CD4-positive, alpha-beta memory T cell (primary cell): ENCODE measurements around the gene ST3GAL6. TPM values are rescaled to one million over a fixed set of nuclear protein-coding genes. Genes with fewer than 3 reads are reported as not detected.

ENCODE experiments used
- CTCF ChIA-PET: fragments of 350-600 bp; sonication (Branson Sonifier 250); formaldehyde crosslinking; loops from one replicate; lab custom pipeline; 2021; ENCODE audit warnings: inconsistent platforms; ENCODE audit not compliant: partially characterized antibody; lab: Charles Lee
- POLR2A ChIA-PET: fragments of 350-600 bp; sonication (Branson Sonifier 250); formaldehyde crosslinking; loops from one replicate; lab custom pipeline; 2021; ENCODE audit not compliant: partially characterized antibody; lab: Charles Lee
- DNase-seq, 5 donors: peaks; one replicate each; pipeline versions ENCODE4 v3.0.0 to v3.0.0-alpha.2; 2020 to 2022; ENCODE audit warnings: mixed read lengths in 1 of 5
- H3K27ac ChIP-seq: one replicate; pipeline ENCODE4 v1.7.0; 2013; ENCODE audit warnings: low read depth, low read length
- H3K27me3 ChIP-seq: 2 replicates; pipeline ENCODE4 v1.7.0; 2013; ENCODE audit warnings: mild to moderate bottlenecking, low read length, moderate library complexity; ENCODE audit not compliant: insufficient read depth
- H3K36me3 ChIP-seq: 2 replicates; pipeline ENCODE4 v1.7.0; 2013; ENCODE audit warnings: mild to moderate bottlenecking, low read length, moderate library complexity; ENCODE audit not compliant: insufficient read depth
- H3K4me1 ChIP-seq: 2 replicates; pipeline ENCODE4 v1.7.0; 2013; ENCODE audit warnings: mild to moderate bottlenecking, low read length, moderate library complexity; ENCODE audit not compliant: insufficient read depth
- H3K4me3 ChIP-seq, 2 donors: one replicate each; pipeline ENCODE4 v1.7.0; 2013; ENCODE audit warnings: low read length in 2 of 2, mild to moderate bottlenecking in 1 of 2
- H3K9me3 ChIP-seq, 2 donors: one replicate each; pipeline ENCODE4 v1.7.0; 2013; ENCODE audit warnings: low read length in 2 of 2, control low read depth in 1 of 2; ENCODE audit not compliant: control insufficient read depth in 1 of 2
- H3K27ac Mint-ChIP-seq, 7 donors: one replicate each; pipeline ENCODE4 v1.8.0; 2020 to 2021; ENCODE audit warnings: mixed read lengths in 7 of 7, mild to moderate bottlenecking in 6 of 7, inconsistent platforms in 3 of 7, moderate library complexity in 3 of 7
- H3K27me3 Mint-ChIP-seq, 2 donors: one replicate each; pipeline ENCODE4 v1.8.0; 2020 to 2021; ENCODE audit warnings: mixed read lengths in 2 of 2
- H3K36me3 Mint-ChIP-seq, 2 donors: one replicate each; pipeline ENCODE4 v1.8.0; 2020 to 2021; ENCODE audit warnings: mixed read lengths in 2 of 2, inconsistent platforms in 1 of 2, mild to moderate bottlenecking in 1 of 2
- H3K4me1 Mint-ChIP-seq, 4 donors: one replicate each; pipeline ENCODE4 v1.8.0; 2020 to 2021; ENCODE audit warnings: mixed read lengths in 4 of 4, mild to moderate bottlenecking in 1 of 4
- H3K4me3 Mint-ChIP-seq, 8 donors: one replicate each; pipeline ENCODE4 v1.8.0; 2020 to 2021; ENCODE audit warnings: mixed read lengths in 8 of 8, mild to moderate bottlenecking in 7 of 8, moderate library complexity in 6 of 8, inconsistent platforms in 3 of 8
- H3K9me3 Mint-ChIP-seq, 8 donors: one replicate each; pipeline ENCODE4 v1.8.0; 2020 to 2021; ENCODE audit warnings: mixed read lengths in 8 of 8, mild to moderate bottlenecking in 5 of 8, inconsistent platforms in 3 of 8, moderate library complexity in 1 of 8
- intact Hi-C: fragments of 100-400 bp; cut with micrococcal nuclease; formaldehyde crosslinking; loops from one replicate; pipeline ENCODE4 v1.15.1; 2023
- polyA plus RNA-seq, 2 donors: library from polyadenylated mRNA; unstranded; fragments of 300-500 nt; fragmentation: Illumina TruSeq; gene quantifications; one replicate each; pipeline ENCODE4 v1.2.3, GENCODE V29; 2021
- total RNA-seq, 2 experiments: library from RNA; stranded (reverse); gene quantifications; one replicate each; pipeline ENCODE4 v1.2.3, GENCODE V29; 2021

ST3GAL6 gene
- total and polyA plus RNA-seq, 4 experiments from 2014 or later: 0.15 to 1.3 (median 0.50) TPM; not detected in 1

GRCh38 chr3:98746882-98747281 is 16.3 kb upstream of the ST3GAL6 start:
- no peaks in the 10 kb centered on the region for H3K9me3 Mint-ChIP-seq
- peaks cover 6 to 9% of the 10 kb centered on the region in 2 donors for H3K27me3 Mint-ChIP-seq
- Histone ChIP-seq H3K27me3 (peaks cover 3% of the 10 kb centered on the region), H3K9me3 (no peaks in the 10 kb centered on the region), H3K36me3 (no peaks in the 10 kb centered on the region), H3K4me3 (no peak overlapping the region), H3K4me1 (no peaks in the 10 kb centered on the region), H3K27ac (no peak overlapping the region)
- intact Hi-C loops: no loop called here
- H3K36me3 Mint-ChIP-seq: no peaks in the 10 kb centered on the region
- no peak overlapping the region for H3K27ac Mint-ChIP-seq
- no peaks in the 10 kb centered on the region for H3K4me1 Mint-ChIP-seq
- ChIA-PET CTCF (no interaction called here), POLR2A (no interaction called here)
- H3K4me3 Mint-ChIP-seq: no peak overlapping the region
- no peak for DNase-seq

GRCh38 chr3:98750276-98750919 is 12.7 kb upstream of the ST3GAL6 start:
- ChIA-PET POLR2A (no interaction called here), CTCF (no interaction called here)
- no peaks in the 10 kb centered on the region for H3K4me1 Mint-ChIP-seq
- DNase-seq: no peak
- H3K9me3 Mint-ChIP-seq: no peaks in the 10 kb centered on the region
- Histone ChIP-seq H3K4me1 (no peaks in the 10 kb centered on the region), H3K36me3 (no peaks in the 10 kb centered on the region), H3K9me3 (no peaks in the 10 kb centered on the region), H3K27me3 (peaks cover 3% of the 10 kb centered on the region), H3K27ac (no peak overlapping the region), H3K4me3 (no peak overlapping the region)
- intact Hi-C loops: no loop called here
- H3K27me3 Mint-ChIP-seq: peaks cover 9 to 24% of the 10 kb centered on the region in 2 donors
- H3K4me3 Mint-ChIP-seq: no peak overlapping the region
- H3K36me3 Mint-ChIP-seq: no peaks in the 10 kb centered on the region
- H3K27ac Mint-ChIP-seq: no peak overlapping the region

- Histone ChIP-seq H3K9me3 (no peaks in the 10 kb centered on the region), H3K4me3 (no peak overlapping the region), H3K27me3 (no peaks in the 10 kb centered on the region), H3K36me3 (no peaks in the 10 kb centered on the region), H3K27ac (no peak overlapping the region), H3K4me1 (no peaks in the 10 kb centered on the region)
- Mint-ChIP-seq H3K27ac (no peak overlapping the region), H3K9me3 (peaks cover 0 to 3% (median 0%) of the 10 kb centered on the region in 8 donors), H3K27me3 (peaks cover 5 to 19% of the 10 kb centered on the region in 2 donors), H3K36me3 (no peaks in the 10 kb centered on the region), H3K4me1 (no peaks in the 10 kb centered on the region), H3K4me3 (no peak overlapping the region)
- ChIA-PET POLR2A (no interaction called here), CTCF (no interaction called here)
- DNase-seq: no peak
- intact Hi-C loops: no loop called here
Measured at GRCh38 chr3:98754483-98754882, 8.7 kb upstream of the ST3GAL6 start.

- ChIA-PET POLR2A (no interaction called here), CTCF (interaction anchor here (1.1 to 1.6 kb wide), 2 partner anchors 14 to 153 kb away, joined by 3 read pairs; no protein-coding TSS in a partner anchor)
- Mint-ChIP-seq H3K9me3 (peaks cover 0 to 3% (median 0%) of the 10 kb centered on the region in 8 donors), H3K4me3 (no peak overlapping the region), H3K36me3 (no peaks in the 10 kb centered on the region), H3K27ac (no peak overlapping the region), H3K27me3 (peaks cover 5 to 23% of the 10 kb centered on the region in 2 donors), H3K4me1 (no peaks in the 10 kb centered on the region)
- no peaks in the 10 kb centered on the region for H3K9me3 ChIP-seq
- intact Hi-C loops: no loop called here
- H3K27me3 ChIP-seq: no peaks in the 10 kb centered on the region
- no peaks in the 10 kb centered on the region for H3K4me1 ChIP-seq
- no peak overlapping the region for H3K4me3 ChIP-seq
- H3K27ac ChIP-seq: no peak overlapping the region
- DNase-seq: no peak
- no peaks in the 10 kb centered on the region for H3K36me3 ChIP-seq
Measured at GRCh38 chr3:98755601-98756000, 7.5 kb upstream of the ST3GAL6 start.

- ChIA-PET CTCF (no interaction called here), POLR2A (no interaction called here)
- DNase-seq: no peak
- Mint-ChIP-seq H3K27ac (no peak overlapping the region), H3K4me1 (no peaks in the 10 kb centered on the region), H3K36me3 (no peaks in the 10 kb centered on the region), H3K27me3 (peaks cover 11 to 17% of the 10 kb centered on the region in 2 donors), H3K9me3 (peaks cover 0 to 3% (median 0%) of the 10 kb centered on the region in 8 donors), H3K4me3 (no peak overlapping the region)
- no peaks in the 10 kb centered on the region for H3K36me3 ChIP-seq
- no peaks in the 10 kb centered on the region for H3K27me3 ChIP-seq
- H3K9me3 ChIP-seq: no peaks in the 10 kb centered on the region
- H3K4me3 ChIP-seq: no peak overlapping the region
- no peak overlapping the region for H3K27ac ChIP-seq
- intact Hi-C loops: no loop called here
- H3K4me1 ChIP-seq: no peaks in the 10 kb centered on the region
Measured at GRCh38 chr3:98759629-98760028, 3.5 kb upstream of the ST3GAL6 start.

- Histone ChIP-seq H3K4me1 (no peaks in the 10 kb centered on the region), H3K9me3 (no peaks in the 10 kb centered on the region), H3K27ac (no peak overlapping the region), H3K27me3 (no peaks in the 10 kb centered on the region), H3K4me3 (no peak overlapping the region), H3K36me3 (no peaks in the 10 kb centered on the region)
- ChIA-PET POLR2A (interaction anchor here (0.7 kb wide), 1 partner anchor 176 kb away, joined by 3 read pairs; no protein-coding TSS in a partner anchor), CTCF (no interaction called here)
- peaks cover 11 to 19% of the 10 kb centered on the region in 2 donors for H3K27me3 Mint-ChIP-seq
- no peak overlapping the region for H3K27ac Mint-ChIP-seq
- no peaks in the 10 kb centered on the region for H3K4me1 Mint-ChIP-seq
- intact Hi-C loops: no loop called here
- no peak for DNase-seq
- H3K9me3 Mint-ChIP-seq: peaks cover 0 to 3% (median 0%) of the 10 kb centered on the region in 8 donors
- no peak overlapping the region for H3K4me3 Mint-ChIP-seq
- H3K36me3 Mint-ChIP-seq: no peaks in the 10 kb centered on the region
Measured at GRCh38 chr3:98761643-98762229, 1.4 kb upstream of the ST3GAL6 start.

GRCh38 chr3:98763819-98764418 is 779 bp downstream of the ST3GAL6 start:
- POLR2A ChIA-PET: no interaction called here
- no peaks in the 10 kb centered on the region for H3K4me1 Mint-ChIP-seq
- DNase-seq: no peak
- peaks cover 0 to 3% (median 0%) of the 10 kb centered on the region in 8 donors for H3K9me3 Mint-ChIP-seq
- intact Hi-C loops: no loop called here
- peaks cover 4% of the 10 kb centered on the region for H3K27me3 ChIP-seq
- CTCF ChIA-PET: no interaction called here
- H3K27me3 Mint-ChIP-seq: peaks cover 9 to 25% of the 10 kb centered on the region in 2 donors
- H3K27ac Mint-ChIP-seq: no peak overlapping the region
- no peak overlapping the region for H3K27ac ChIP-seq
- no peaks in the 10 kb centered on the region for H3K9me3 ChIP-seq
- no peaks in the 10 kb centered on the region for H3K36me3 Mint-ChIP-seq
- H3K4me1 ChIP-seq: no peaks in the 10 kb centered on the region
- H3K36me3 ChIP-seq: no peaks in the 10 kb centered on the region
- no peak overlapping the region for H3K4me3 Mint-ChIP-seq
- no peak overlapping the region for H3K4me3 ChIP-seq
